AML-193 (cell line): ENCODE data around the gene INPP4A.

Source experiments
- DNase-seq, 2 experiments: peaks; one replicate each; lab custom pipeline; 2025; lab: John Stamatoyannopoulos, UW

INPP4A gene

DNA sequence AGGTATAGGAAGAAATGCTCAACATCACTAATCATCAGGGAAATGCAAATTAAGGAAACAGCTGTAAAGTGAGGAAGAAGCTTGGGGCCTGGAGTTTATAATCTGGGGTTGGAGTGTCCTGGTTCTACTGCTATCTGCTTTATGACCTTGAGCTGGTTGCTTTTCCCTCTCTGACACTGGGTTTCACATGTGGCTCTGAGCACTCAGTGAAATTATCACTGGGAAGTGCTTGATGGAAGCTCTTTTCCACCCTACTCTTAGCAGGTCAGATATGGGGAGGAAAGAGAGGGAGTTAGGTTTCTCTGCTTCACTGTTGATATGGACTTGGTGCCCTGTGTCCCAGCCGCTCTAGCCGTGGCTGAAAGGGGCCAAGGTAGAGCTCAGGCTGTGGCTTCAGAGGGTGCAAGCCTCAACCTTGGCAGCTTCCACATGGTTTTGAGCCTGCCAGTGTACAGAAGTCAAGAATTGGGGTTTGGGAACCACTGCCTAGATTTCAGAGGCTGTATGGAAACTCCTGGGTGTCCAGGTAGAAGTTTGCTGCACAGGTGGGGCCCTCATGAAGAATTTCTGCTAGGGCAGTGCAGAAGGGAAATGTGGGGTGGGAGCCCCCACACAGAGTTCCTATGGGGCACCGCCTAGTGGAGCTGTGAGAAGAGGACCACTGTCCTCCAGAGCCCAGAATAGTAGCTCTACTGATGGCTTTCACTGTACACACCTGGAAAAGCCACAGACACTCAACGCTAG, 52.3 kb downstream of the INPP4A start:
- no peak for DNase-seq

DNA sequence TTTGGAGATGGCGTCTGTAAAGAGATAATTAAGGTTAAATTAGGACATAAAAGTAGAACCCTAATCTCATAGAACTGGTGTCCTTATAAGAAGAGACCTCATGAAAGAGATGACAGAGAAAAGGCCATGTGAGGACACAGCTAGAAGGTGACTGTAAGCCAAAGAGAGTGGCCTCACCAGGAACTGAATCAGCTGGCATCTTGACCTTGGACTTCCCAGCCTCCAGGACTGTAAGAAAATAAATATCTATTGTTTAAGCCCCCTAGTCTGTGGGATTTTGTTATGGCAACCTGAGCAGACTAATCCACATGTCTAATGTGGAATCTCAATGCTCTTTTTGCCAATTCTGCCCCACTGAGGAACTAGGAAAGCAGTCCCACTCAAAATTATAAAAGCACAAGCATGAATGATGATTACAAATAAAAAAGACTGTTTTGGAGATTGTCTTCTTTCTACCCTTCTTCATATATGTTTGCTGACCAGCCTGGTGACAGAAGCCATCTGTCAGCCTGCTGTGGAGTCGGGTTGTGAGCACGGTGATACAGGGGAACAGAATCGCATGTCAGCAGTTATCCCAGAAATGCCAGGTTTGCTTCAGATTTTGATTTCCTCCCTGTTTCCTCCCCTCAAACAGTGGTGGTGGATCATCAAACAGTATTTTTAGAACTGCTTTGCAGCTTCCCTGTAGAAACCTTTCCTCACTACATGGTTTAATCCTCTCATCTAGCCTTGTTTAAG, 54.2 kb downstream of the INPP4A start:
- DNase-seq = no peak

DNA sequence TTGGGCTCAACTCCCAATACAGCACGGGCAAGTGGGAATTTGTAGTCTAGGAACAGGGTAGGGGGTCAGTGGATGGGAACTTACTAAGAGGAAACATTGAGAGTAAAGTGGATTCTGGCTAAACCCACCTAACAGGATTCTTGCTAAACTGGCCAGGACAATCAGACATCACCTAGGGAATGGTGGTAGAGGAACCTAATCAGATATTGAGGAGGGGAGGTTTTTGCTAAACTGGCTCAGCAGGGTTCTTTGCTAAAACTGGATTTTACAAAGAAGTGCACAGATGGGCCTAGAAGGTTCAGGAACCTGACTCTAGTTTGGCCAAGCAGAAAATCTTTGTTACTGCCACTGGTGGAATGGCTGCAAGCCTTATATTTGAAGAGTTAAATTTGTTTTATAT, 55.9 kb downstream of the INPP4A start:
- no peak for DNase-seq

DNA sequence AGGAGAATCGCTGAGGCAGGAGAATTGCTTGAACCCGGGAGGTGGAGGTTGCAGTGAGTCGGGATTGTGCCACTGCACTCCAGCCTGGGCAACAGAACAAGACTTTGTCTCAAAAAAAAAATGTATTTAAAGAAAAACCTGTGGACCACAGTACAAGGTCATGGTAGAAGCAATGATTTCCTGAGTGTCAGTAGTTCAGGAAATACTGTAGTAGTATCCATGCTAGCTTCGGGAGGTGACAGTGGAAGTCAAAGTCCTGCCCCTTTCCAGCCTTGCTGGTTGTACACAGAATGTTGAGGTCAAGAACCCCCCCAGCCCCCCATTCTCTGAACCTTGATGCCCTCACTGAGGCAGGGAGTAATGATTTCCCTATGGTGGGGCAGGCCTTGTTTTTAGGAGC, 56.6 kb downstream of the INPP4A start:
- no peak for DNase-seq

DNA sequence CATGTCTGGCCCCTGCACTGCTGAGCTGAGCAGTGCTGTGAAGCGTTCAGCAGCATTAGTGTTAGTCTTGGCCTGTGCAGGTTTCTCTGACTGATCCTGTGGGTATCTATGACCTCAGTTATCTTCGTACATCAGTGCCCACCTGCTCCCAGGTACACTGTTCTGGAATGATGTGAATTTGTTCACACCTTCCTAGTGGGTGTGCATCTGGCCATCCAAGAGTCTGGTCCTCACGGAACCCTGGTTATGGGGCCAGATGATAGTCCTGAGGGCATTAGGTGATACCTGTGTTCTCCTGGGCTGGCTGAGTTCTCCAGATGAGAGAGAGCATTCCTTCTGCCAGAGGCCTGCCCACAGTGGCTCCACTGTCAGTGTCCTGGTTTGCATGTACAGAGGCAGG, 57.2 kb downstream of the INPP4A start:
- DNase-seq = no peak

DNA sequence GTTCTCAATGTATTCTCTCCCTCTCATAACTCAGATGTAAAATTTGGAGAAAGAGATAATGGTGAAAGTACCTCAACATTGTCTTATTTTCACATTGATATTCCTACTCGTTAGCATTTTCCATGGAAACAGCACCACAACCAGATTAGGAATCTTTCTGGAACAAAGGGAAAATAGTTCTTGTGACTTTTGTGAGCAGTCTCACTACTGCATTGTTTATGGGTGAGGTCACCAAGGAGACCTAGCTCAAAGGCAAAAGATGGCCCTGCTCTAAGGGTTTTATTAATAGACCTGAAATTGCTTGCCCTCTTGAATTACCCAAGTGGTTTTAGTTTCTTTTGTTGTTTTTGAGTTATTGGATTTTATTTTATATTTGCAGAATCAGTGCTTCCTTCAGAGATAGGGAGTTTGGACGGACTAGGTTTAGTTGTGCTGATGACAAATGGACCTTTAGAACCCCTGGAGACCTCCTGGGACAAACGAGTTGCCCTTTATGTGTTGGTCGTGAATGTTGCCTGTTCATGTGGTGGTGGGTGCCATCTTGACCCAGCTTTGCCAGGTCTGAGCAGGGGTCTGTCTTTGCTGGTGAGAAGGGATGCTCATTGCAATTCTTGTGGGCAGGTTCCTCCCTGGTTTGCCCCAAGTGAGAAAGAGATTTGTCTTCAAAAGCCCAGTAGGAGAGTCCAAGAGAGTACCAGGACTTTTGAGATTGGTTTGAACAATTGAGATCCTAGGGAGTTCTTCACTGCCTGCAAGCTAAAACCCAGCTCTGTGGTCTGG, 58.1 kb downstream of the INPP4A start:
- no peak for DNase-seq

DNA sequence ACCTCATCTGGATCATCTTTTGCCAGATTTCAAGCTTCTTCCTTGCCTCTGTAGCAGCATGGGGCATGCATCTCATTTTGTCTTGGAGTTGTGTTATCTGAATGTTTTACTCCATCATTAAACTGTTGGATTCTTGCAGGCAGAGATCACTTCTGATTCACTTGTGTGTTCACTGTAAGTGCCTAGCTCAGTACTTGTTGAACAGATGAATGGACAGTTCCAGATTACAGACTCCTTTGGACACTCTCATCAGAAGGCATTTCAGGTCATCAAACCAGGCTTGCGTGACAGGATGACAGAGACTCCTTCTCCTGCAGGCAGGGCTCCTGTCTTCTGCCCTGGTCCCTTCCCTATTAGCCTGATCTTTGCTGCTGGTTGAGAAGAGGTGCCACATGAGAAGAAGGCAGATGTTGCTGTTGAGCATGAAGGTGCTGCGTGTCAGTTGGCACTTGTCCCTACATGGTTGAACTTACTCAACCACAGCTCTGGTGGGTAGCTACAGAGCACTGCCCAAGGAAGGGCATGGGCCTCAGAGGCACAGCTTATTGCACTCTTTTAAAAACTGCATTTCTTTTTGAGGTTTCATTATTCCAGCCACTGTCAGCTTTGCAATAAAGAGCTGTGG, 58.9 kb downstream of the INPP4A start:
- no peak for DNase-seq

DNA sequence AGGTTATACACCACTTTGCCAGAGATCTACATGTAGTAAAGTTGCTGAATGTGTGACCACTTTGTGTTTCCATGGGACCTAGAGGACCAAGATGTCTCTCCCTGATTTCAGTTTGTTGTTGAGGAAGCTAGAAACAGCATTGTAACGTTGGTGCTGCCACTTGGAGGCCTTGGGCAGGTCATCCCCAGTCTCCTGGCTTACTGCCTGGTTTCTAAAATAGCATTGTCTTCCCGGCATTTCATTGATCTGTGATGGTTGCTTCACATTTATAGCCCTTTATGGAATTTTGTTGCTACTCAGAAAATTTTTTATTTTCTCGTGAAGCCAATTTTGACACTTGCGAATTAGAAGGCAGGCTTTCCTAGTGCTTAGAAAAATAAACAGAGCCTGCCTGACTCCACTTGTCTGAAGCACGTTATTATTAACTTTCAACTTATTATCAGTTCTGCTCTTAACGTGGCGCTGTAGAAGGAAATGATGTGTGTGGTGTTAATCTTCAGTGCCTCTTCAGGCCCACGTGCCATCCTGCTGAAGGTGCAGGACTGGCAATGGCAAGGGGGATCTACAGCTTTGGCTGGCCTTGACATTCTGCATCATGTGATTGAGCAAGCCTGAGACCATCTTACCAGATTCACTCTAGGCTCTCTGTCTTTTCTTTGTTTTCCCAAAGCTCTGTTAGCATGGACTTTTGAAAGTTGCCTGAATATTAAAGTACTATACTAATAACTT, 59.9 kb downstream of the INPP4A start:
- DNase-seq = no peak

DNA sequence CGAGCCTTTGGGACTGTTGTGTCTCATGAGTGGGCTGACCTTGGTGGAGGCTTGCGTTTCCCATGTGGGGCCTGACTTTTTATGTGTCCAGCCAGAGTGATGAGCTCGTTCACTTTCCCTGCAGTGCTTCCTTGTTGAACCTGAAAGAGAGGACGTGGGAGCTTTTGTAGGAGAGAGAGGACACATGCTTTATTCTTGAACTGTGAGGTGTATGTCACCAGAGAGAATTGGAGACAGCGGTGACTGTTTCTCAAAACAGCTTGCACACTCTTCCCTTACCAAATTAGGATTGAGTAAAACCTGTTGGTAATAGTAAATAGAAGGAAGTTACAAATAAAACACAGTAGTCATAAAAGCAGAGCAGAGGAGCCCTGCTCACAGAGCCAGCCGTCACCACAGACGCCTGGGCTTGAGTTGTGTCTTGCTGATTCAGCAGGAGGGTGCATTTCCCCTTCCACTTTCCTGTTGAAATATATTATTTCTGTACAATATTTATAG, 60.7 kb downstream of the INPP4A start:
- peak; percentile 49 to 60 for DNase-seq

DNA sequence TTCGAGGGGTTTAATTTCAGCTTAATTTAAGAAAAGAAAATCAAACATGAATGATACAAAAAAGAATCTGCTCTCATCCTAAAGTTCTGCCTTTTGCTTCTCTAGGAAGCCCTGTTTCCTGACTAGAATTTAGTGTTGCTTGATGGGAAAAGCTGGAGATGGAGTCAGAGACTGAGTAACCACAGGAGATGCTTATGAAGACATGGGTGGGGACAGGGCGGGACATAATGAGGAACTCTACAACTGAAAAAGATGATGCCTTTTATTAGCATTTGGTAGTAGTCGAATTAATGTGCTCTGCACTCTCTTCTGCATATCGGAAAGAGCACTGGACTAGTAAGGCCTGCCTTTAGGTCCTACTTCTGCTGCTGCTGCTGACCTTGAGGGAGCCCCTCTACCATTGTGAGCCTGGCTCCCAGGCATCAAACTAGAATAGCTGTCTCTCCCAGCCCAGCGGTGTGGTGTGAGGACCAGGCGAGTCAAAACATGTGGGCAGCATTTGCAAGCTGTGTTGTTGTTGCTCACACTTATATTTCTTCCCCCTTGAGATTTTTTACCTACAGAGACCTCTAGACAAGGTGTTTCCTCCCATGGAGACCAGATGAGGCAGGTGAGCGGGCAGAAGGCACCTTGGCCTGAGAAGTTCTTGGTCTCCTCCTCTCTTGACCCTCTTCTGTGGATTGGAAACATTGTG, 61.5 kb downstream of the INPP4A start:
- DNase-seq = no peak

DNA sequence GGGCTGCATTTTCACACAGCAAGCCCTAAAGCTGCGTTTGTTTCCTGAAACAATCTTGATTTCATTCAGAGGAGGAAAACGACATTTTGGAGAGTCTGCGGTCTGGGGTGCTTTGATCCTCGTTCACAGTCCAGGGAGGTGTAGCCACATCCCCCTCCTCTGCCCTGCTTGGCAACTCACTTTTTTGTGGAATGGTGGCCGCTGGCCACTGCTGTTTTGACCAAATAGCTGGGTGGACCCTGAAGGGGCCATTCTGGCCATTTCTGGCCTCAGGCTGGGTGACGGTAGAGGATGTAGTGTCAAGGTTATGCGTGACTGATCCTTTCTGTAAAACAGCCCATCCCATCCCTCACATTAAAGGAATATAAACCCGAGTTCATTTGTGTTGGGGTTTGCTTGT, 62.2 kb downstream of the INPP4A start:
- DNase-seq = no peak

DNA sequence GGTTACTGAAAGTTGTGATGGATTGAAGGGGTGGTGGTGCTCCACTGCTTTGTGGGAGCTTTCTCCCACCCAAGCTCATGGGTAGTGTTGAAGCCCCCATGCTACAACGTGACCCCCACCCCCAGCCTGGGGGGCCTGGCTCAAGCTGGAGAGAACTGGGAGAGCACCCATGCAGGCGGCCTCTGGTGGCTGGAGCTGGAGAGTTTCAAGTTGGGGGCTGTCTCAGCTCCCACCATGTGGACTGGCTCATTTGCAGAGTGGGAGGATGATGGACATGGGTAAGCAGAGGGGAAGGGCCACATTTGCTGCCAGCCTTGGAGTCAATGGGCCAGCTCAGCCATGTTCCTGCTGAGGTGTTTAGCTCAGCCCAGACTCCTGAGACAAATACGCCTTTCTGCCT, 62.8 kb downstream of the INPP4A start:
- DNase-seq = no peak

DNA sequence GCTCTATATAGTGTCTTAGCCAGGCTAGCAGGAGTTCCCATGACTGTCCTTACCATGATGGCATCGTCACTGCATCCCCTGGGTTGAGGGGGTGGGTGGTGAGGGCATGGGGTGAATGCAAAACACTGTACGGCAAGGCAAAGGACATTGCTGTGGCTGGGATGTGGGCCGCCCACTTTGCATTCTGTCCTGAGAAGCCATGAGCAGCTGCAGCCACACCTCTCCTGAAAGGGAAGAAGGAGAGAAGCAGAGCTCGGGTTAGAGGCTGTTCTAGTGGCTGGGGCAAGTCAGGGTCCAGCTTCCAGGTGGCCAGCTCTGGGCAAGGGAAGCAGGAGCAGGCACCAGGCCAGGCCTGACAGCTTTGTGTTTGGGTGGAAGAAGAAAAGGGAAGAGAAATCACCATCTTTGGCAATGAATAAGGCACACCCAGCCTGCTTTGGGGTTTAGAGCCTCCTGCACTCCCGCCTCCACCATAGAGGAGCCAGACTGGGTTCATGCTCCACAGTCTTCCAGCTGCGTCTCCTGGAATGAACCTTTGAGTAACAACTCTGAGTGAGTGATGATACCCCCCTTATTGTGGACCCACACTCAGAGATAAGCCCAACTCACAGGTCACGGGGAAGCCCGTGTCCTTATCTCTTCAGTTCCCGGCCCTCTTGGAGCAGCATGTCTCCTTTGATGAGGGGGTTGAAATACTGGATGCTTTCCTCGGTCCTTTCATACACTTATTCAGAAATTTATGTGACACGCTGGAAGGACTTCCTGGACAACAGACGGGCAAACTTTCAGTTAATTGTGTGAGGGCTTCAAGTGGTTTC, 63.4 kb downstream of the INPP4A start:
- no peak for DNase-seq

DNA sequence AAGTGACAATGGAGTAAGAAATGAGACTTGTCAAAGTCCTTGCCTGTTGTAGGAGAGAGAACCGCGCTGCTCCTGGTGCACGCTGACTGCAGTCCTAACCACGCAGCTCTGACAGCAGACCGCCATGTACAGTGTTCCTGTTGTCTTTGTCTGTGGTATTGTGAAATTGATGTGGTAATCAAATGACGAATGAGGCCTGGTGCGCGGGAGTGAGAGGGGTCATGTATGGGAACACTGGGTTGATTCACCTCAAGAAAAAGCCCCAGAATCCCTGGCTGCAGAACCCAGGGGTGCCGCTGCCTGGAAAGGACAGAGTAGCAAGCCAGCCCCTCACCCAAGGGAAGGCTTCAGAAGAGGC, 64.0 kb downstream of the INPP4A start:
- peak; percentile 23 to 38 for DNase-seq

DNA sequence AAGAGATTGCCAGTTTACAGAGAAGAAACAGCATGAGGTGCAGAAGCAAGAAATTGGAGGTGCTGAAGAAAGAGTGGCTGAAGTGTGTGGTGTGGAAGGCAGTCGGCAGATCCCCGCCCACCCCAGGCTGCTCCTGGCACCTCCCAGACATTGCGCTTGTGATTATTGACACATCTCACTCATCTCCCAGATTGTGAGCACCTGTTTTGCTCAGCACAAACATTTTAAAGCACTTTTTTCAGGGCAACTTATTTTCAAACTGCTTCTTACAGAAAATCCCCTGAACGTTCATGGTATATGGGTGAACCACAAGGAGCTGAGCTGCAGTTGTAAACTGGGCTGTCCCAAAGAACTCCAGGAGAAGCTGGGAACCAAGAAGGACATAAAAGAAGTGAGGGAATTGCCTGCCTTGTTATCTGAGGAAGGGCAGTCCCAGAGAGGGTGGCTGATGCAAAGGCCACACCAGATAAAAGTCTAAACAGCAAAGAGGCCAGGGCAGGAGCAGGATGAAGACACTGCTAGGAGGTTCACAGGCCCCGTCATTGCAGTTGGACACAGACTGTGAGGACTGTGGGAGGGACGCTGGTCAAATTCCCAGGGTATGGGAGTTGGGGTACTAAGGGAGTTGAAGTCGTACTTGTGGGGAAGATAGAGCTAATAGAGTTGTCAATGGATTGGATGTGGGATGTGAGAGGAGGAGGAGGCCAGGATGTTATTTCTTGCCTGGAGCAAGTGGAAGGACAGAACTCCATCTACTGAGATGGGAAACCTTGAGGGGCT, 65.1 kb downstream of the INPP4A start:
- no peak for DNase-seq

DNA sequence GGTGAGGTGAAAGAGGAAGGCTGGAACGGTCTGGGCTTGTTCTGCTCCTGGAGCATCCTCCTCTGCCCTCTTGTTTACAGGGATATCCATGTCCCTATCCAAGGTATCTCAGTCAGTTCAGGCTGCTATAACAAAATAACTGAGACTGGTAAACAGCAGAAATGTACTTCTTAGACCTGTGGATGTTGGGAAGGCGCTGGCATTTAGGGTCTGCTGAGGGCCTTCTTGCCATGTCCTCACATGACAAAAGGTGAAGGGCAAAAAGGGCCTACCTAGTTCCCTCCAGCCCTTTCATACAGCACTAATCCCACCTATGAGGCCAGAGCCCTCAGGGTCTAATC, 65.6 kb downstream of the INPP4A start:
- DNase-seq = no peak

DNA sequence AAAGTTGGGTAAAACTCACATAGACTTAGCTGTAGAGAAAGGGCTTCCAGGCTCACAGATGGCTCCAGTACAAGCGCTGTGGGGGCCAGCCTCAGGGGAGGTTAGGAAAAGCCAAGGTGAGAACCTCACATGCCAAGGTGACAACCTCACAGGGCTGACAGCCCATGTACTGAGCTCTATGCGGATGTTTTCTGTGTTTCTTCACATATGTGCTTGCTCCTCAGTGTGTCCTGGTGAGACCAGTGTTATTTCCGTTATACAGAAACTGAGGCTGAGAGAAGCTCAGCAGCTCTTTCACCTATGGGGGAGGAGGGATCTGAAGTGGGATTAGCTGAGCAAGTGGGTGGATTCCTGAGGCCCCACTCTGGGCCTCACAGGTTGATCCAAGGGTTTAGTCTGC, 67.3 kb downstream of the INPP4A start:
- no peak for DNase-seq

DNA sequence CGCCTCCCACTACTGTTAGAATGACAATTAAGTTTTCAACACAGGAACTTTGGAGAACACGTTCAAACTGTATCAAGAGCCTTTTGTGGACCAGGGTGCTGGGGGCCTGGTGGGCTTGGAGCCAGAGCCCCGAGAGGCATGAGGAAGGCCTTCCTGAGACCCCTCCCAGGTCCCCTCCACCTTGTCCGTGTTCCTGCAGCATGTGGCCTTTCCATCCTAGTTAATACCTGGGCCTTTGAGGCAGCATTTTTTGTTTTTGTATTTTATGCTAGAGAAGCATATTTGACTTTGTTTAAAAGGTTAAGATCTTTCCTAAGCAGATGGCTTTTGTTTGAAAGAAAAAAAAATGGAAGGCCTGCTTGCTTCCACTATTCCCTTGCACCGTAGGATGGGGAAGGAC, 68.0 kb downstream of the INPP4A start:
- no peak for DNase-seq

DNA sequence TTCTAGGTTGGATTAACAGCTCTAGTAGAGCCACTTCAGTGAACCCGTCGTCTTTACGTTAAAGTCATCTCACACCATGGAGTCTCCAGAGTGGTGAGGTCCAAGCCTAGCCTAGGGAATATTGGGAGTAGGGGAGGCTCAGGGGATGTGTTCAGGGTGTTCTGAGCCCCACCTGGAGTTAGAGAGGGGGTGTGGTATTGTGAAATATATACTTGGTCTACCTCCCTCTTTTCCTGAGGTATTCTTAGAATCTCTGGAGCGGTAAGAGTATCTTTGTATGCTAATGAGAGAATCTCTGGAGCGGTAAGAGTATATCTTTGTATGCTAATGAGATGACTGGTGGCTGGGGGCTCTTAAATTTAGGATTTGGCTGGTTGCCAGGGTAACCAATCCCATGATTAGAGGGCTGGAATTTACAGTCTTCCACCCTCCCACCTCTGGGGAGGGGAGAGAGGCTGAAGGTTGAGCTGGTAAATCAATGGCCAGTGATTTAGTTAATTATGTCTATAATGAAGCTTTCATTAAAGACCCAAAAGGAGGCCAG, 69.5 kb downstream of the INPP4A start:
- DNase-seq = no peak
